Activated CD8-positive, alpha-beta memory T cell treated with anti-CD3 and anti-CD28 coated beads for 4 hours (primary cell): ENCODE results near the gene NOX3.
"Not testable (repeated sequence)": the region's sequence is repeated elsewhere in the genome, so short reads cannot be mapped to it uniquely, and the experiment has no call there.

Source experiments
- DNase-seq, 2 donors: peaks; one replicate each; pipeline ENCODE4 v3.0.0-alpha.2; 2020; ENCODE audit warnings: low read depth in 2 of 2

NOX3 gene

GRCh38 chr6:155468543-155468942 lies 12.9 kb upstream of the NOX3 start:
- not testable (repeated sequence) for DNase-seq

GRCh38 chr6:155466539-155466938 lies 10.9 kb upstream of the NOX3 start:
- DNase-seq = no peak

GRCh38 chr6:155461556-155461955 lies 5.9 kb upstream of the NOX3 start:
- no peak for DNase-seq

GRCh38 chr6:155454471-155454870 lies 1.2 kb downstream of the NOX3 start:
- DNase-seq = no peak

- no peak for DNase-seq
These were observed 1.6 kb downstream of the NOX3 start for GRCh38 chr6:155454008-155454407.

- DNase-seq = no peak
These were observed 3.1 kb downstream of the NOX3 start for GRCh38 chr6:155452576-155452975.

- not testable (repeated sequence) for DNase-seq
These were observed 4.1 kb downstream of the NOX3 start for GRCh38 chr6:155451530-155451929.

GRCh38 chr6:155450240-155450581 lies 5.4 kb downstream of the NOX3 start:
- DNase-seq = no peak

GRCh38 chr6:155449450-155450239 lies 6.0 kb downstream of the NOX3 start:
- no peak for DNase-seq

- DNase-seq = no peak
These were observed 6.8 kb downstream of the NOX3 start for GRCh38 chr6:155448668-155449449.

- DNase-seq = no peak
These were observed 7.7 kb downstream of the NOX3 start for GRCh38 chr6:155447949-155448348.

GRCh38 chr6:155444952-155445903 lies 10.4 kb downstream of the NOX3 start:
- no peak for DNase-seq

GRCh38 chr6:155444120-155444917 lies 11.3 kb downstream of the NOX3 start:
- DNase-seq = no peak

- no peak for DNase-seq
These were observed 12.5 kb downstream of the NOX3 start for GRCh38 chr6:155443168-155443567.

GRCh38 chr6:155442562-155442961 lies 13.1 kb downstream of the NOX3 start:
- DNase-seq = no peak

GRCh38 chr6:155441112-155441465 lies 14.6 kb downstream of the NOX3 start:
- DNase-seq = no peak

- DNase-seq = no peak
These were observed 15.1 kb downstream of the NOX3 start for GRCh38 chr6:155440398-155441111.

GRCh38 chr6:155439376-155439775 lies 16.3 kb downstream of the NOX3 start:
- no peak for DNase-seq

GRCh38 chr6:155436981-155437749 lies 18.5 kb downstream of the NOX3 start:
- no peak for DNase-seq
